HepG2 (cell line): ENCODE measurements around the gene ELFN1. TPM values are rescaled to one million over a fixed set of nuclear protein-coding genes. Genes with fewer than 3 reads are reported as not detected.

Experiments
- ATAC-seq: fragments of 200-7000 bp; cut with Tn5 transposase; 3 replicates; pipeline ENCODE4 v1.9.1; 2020; ENCODE audit warnings: mild to moderate bottlenecking, moderate library complexity
- BruUV-seq: library from RNA; stranded (reverse); fragments of 400-500 nt; replicated peaks from 2 replicates; lab custom pipeline; 2021; lab: Mats Ljungman, UMichigan
- CTCF ChIA-PET: fragments of 300-600 bp; formaldehyde crosslinking; extraction: SDS; loops from one replicate; lab custom pipeline; 2021; ENCODE audit warnings: low total read pairs, inconsistent platforms, low intra/inter-chr PET ratio; lab: Yijun Ruan, JAX
- POLR2A ChIA-PET: fragments of 350-600 bp; sonication (Branson Sonifier 250); formaldehyde crosslinking; loops from one replicate; lab custom pipeline; 2020; ENCODE audit warnings: antibody characterized with exemption, inconsistent platforms; lab: Yijun Ruan, JAX
- DNase-seq: peaks from one replicate; pipeline ENCODE4 v3.0.0-alpha.2; 2015; ENCODE audit warnings: low spot score
- FAIRE-seq: peaks from 3 replicates; lab custom pipeline; 2011; peaks lifted over from hg19 to GRCh38; lab: Jason Lieb, UNC
- H2AFZ ChIP-seq: one replicate; pipeline ENCODE4 v1.6.1; 2011; ENCODE audit warnings: low read length, inconsistent platforms
- H3K27ac ChIP-seq: fragments of 300-600 bp; 3 replicates; pipeline ENCODE4 v1.8.0; 2011; ENCODE audit warnings: mixed run types, mild to moderate bottlenecking, mixed read lengths, low read length, inconsistent platforms; ENCODE audit not compliant: insufficient read depth; ENCODE audit errors: extremely low read length
- H3K27me3 ChIP-seq, 2 experiments: fragments of 200-600 bp in 1 of 2; 2 replicates in 1 of 2; 3 replicates in 1 of 2; pipeline versions ENCODE4 v1.6.0 to v1.8.0; 2011; ENCODE audit warnings: low read length in 2 of 2, mild to moderate bottlenecking in 2 of 2, moderate library complexity in 2 of 2, inconsistent platforms in 1 of 2; ENCODE audit not compliant: insufficient read depth in 2 of 2, control insufficient read depth in 1 of 2
- H3K36me3 ChIP-seq, 2 experiments: fragments of 200-600 bp in 1 of 2; replicated peaks in 1 of 2; 2 replicates in 1 of 2; 3 replicates in 1 of 2; pipeline versions ENCODE4 v1.5.1 to v1.8.0; 2011; ENCODE audit warnings: low read length in 2 of 2, inconsistent platforms in 1 of 2; ENCODE audit not compliant: insufficient read depth in 2 of 2, control insufficient read depth in 1 of 2
- H3K4me1 ChIP-seq: 2 replicates; pipeline ENCODE4 v1.5.1; 2012; ENCODE audit warnings: low read length, inconsistent platforms; ENCODE audit not compliant: insufficient read depth
- H3K4me2 ChIP-seq: 2 replicates; pipeline ENCODE4 v1.6.0; 2011; ENCODE audit warnings: low read depth, low read length, inconsistent platforms
- H3K4me3 ChIP-seq, 3 experiments: fragments of 200-600 bp in 1 of 3; sonication (generic), shearing (Covaris generic) in 1 of 3; replicated peaks in 1 of 3; 2 replicates each; pipeline ENCODE4 v1.5.1; 2011 to 2016; ENCODE audit warnings: low read length in 3 of 3, inconsistent platforms in 2 of 3, low read depth in 2 of 3, mild to moderate bottlenecking in 2 of 3, control low read depth in 1 of 3, mixed read lengths in 1 of 3; ENCODE audit not compliant: insufficient read depth in 1 of 3
- H3K79me2 ChIP-seq: one replicate; pipeline ENCODE4 v1.6.1; 2011; ENCODE audit warnings: low read length, inconsistent platforms; ENCODE audit not compliant: insufficient read depth
- H3K9ac ChIP-seq: 2 replicates; pipeline ENCODE4 v1.6.0; 2011; ENCODE audit warnings: mild to moderate bottlenecking, low read depth, low read length, inconsistent platforms; ENCODE audit not compliant: insufficient read depth
- H3K9me3 ChIP-seq: 2 replicates; pipeline ENCODE4 v1.5.1; 2012; ENCODE audit warnings: mild to moderate bottlenecking, low read length
- H4K20me1 ChIP-seq: 2 replicates; pipeline ENCODE4 v1.6.0; 2011; ENCODE audit warnings: inconsistent platforms, mild to moderate bottlenecking, low read length, moderate library complexity; ENCODE audit not compliant: insufficient read depth
- EP300 ChIP-seq, 3 experiments: sonication (generic) in 1 of 3; formaldehyde crosslinking in 1 of 3; IDR thresholded peaks; 2 replicates each; pipeline versions ENCODE4 v1.5.1 to v1.6.1; 2011 to 2020; ENCODE audit warnings: low read depth in 2 of 3, low read length in 2 of 3, borderline replicate concordance in 1 of 3, improper control_type of control experiment in 1 of 3, mild to moderate bottlenecking in 1 of 3, missing genetic modification reagents in 1 of 3, moderate library complexity in 1 of 3
- GRHL1 ChIP-seq: sonication (generic); formaldehyde crosslinking; conservative IDR thresholded peaks from 2 replicates; pipeline ENCODE4 v1.8.0; 2022; ENCODE audit warnings: missing genetic modification reagents
- IKZF4 ChIP-seq: sonication (generic); formaldehyde crosslinking; IDR thresholded peaks from 2 replicates; pipeline ENCODE4 v1.5.1; 2020; ENCODE audit warnings: borderline replicate concordance, mild to moderate bottlenecking, low read depth, missing genetic modification reagents; ENCODE audit errors: not compliant biosample characterization
- WGBS: methylation state at CpG from one replicate; pipeline ENCODE4 v1.1.6; 2017; ENCODE audit warnings: low lambda C conversion rate; 5-methylcytosine and 5-hydroxymethylcytosine counted together
- in situ Hi-C: cut with HindIII; loops from 2 replicates; pipeline ENCODE4 v1.10.0; 2017; ENCODE audit warnings: low pct_unique_long_range_greater_than_20kb; ENCODE audit not compliant: extremely low pct_ligation_motif_present
- intact Hi-C: fragments of 100-400 bp; cut with micrococcal nuclease; formaldehyde crosslinking; loops from one replicate; pipeline ENCODE4 v1.10.0; 2022; ENCODE audit not compliant: unreplicated experiment
- polyA plus RNA-seq, 8 experiments: library from polyadenylated mRNA; depleted of rRNA in 3 of 8; stranded (reverse) in 7 of 8; unstranded in 1 of 8; fragments of >200 nt; fragmentation: Illumina TruSeq in 4 of 8; extraction: Trizol in 4 of 8; gene quantifications; 2 replicates each; pipeline versions ENCODE4 v1.2.1 to v1.2.3, GENCODE V29; 2011 to 2016; ENCODE audit warnings: low read depth in 4 of 8, missing spikeins in 1 of 8, mixed read lengths in 1 of 8; ENCODE audit not compliant: insufficient read depth in 1 of 8
- total RNA-seq, 5 experiments: library from RNA; depleted of rRNA; stranded (reverse); fragments of >200 nt; fragmentation: Illumina TruSeq; extraction: Trizol; gene quantifications; 2 replicates each; pipeline ENCODE4 v1.2.3, GENCODE V29; 2016; ENCODE audit warnings: low read depth in 1 of 5
- TF ChIP-seq, protein P1 (sequence below): sonication (generic); formaldehyde crosslinking; IDR thresholded peaks from 2 replicates; pipeline ENCODE4 v1.5.1; 2020; ENCODE audit warnings: mild to moderate bottlenecking, missing genetic modification reagents, moderate library complexity
- TF ChIP-seq, protein P2 (sequence below): sonication (generic); formaldehyde crosslinking; IDR thresholded peaks from 2 replicates; pipeline ENCODE4 v1.5.0; 2020; ENCODE audit warnings: mild to moderate bottlenecking, missing genetic modification reagents

The ELFN1 gene
- total and polyA plus RNA-seq, 2 of the 13 experiments (the other 11 are each of a cell fraction or from before 2014, with no cell fraction given), result 0.13 to 0.18 TPM

GRCh38 chr7:1697499-1698125, 27.5 kb downstream of the ELFN1 start:
- H4K20me1 ChIP-seq, result no peaks in the 10 kb centered on the region
- ATAC-seq, result no peak
- H3K9ac ChIP-seq, result no peak overlapping the region
- POLR2A ChIA-PET, result no interaction called here
- no peak overlapping the region for H3K4me3 ChIP-seq
- H3K9me3 ChIP-seq, result peaks cover 2% of the 10 kb centered on the region
- TF ChIP-seq, protein P1, sequence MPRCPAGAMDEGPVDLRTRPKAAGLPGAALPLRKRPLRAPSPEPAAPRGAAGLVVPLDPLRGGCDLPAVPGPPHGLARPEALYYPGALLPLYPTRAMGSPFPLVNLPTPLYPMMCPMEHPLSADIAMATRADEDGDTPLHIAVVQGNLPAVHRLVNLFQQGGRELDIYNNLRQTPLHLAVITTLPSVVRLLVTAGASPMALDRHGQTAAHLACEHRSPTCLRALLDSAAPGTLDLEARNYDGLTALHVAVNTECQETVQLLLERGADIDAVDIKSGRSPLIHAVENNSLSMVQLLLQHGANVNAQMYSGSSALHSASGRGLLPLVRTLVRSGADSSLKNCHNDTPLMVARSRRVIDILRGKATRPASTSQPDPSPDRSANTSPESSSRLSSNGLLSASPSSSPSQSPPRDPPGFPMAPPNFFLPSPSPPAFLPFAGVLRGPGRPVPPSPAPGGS (CRISPR knock-in tag), result no peak
- no peak for TF ChIP-seq IKZF4 (CRISPR knock-in tag)
- TF ChIP-seq EP300 (IDR thresholded peaks at IDR 0.05; ENCODE audit: low read depth in 2 of 2, low read length in 2 of 2), result no peak
- no peak for TF ChIP-seq EP300 (CRISPR knock-in tag; IDR thresholded peaks at IDR 0.05; ENCODE audit: borderline replicate concordance)
- TF ChIP-seq GRHL1 (CRISPR knock-in tag), result no peak
- TF ChIP-seq, protein P2, sequence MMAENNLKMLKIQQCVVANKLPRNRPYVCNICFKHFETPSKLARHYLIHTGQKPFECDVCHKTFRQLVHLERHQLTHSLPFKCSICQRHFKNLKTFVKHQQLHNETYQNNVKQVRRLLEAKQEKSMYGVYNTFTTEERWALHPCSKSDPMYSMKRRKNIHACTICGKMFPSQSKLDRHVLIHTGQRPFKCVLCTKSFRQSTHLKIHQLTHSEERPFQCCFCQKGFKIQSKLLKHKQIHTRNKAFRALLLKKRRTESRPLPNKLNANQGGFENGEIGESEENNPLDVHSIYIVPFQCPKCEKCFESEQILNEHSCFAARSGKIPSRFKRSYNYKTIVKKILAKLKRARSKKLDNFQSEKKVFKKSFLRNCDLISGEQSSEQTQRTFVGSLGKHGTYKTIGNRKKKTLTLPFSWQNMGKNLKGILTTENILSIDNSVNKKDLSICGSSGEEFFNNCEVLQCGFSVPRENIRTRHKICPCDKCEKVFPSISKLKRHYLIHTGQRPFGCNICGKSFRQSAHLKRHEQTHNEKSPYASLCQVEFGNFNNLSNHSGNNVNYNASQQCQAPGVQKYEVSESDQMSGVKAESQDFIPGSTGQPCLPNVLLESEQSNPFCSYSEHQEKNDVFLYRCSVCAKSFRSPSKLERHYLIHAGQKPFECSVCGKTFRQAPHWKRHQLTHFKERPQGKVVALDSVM (CRISPR knock-in tag), result 0 out of 2 replicates have a peak, but pooled peaks have one; percentile 22
- no peak overlapping the region for H3K4me2 ChIP-seq
- H2AFZ ChIP-seq, result no peak overlapping the region
- DNase-seq, result no peak
- peaks cover 3 to 16% of the 10 kb centered on the region in 2 experiments; a peak in 2 of 5 replicates for H3K27me3 ChIP-seq
- H3K36me3 ChIP-seq, result no peaks in the 10 kb centered on the region
- CTCF ChIA-PET, result no interaction called here
- BruUV-seq, result no TSS peak
- in situ Hi-C loops (loop anchor here (10.0 kb wide), 1 partner anchor 63 kb away; no protein-coding TSS in a partner anchor), intact Hi-C loops (no loop called here)
- 42% methylated on average over 11 of the region's 18 CpGs for WGBS
- H3K79me2 ChIP-seq, result no peaks in the 10 kb centered on the region
- no peaks in the 10 kb centered on the region for H3K4me1 ChIP-seq
- H3K27ac ChIP-seq, result no peak overlapping the region
- FAIRE-seq, result no peak
